ENCODE measurements around the gene COBLL1. TPM values are rescaled to one million over a fixed set of nuclear protein-coding genes. Genes with fewer than 3 reads are reported as not detected.

Gene COBLL1
- total RNA-seq, 1 experiment from 2014 or later: 6.2 TPM

DNA sequence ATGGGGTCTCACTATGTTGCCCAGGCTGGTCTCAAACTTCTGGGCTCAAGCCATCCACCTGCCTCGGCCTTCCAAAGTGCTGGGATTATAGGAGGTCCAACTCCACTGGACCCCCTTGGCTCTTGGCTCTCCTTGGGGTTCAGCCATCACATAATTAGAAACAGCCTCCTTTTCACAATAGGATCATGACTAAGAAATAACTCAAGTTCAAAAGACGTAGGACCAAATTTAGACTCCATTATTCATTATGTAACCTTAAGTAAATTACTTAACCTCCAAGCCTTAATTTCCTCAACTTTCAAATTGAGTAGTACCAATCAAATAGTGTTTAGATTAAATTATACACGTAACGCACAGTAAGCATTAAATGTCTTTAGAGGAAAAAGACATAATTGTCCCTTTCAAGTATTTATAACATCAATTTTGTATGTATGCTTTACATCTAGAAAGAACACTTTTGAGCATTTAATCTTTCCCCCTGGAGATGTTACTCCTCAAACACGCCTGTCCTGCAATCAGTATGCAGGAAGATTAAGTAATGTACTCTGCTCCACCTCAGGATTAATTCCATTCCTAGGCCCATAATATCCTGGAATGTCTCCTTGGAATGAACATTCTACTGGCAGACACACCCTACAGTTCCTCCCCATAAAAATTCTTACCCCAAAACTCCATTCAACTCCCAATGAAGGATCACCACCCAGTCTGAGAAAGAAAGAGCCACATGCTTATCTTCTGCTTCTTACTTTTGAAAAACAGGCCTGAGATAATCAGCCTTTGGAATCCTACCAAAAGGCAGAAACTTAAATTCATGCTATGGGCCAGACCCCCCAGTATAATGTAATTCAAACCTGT lies 49.1 kb downstream of the COBLL1 start:
- DNase-seq (ENCODE audit: extremely low read depth, low read depth): no peak

DNA sequence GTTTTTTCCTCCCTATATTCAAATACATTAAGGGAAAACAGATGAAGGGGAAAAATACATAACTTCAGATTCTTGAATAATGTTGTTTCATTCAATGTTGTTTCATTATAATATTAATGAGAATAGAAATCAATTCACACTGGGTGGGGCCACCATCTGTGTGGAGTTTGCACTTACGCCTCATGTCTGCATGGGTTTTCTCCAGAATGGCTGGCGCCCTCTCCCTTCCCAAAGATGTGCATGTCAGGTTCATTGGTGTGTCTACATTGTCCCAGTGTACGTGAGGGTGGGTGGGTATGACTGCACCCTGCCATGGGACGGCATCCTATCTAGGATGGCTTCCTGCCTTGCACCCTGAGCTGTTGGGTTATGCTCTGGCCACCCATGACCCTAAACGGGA lies 51.7 kb downstream of the COBLL1 start:
- no peak for DNase-seq (ENCODE audit: extremely low read depth, low read depth)

DNA sequence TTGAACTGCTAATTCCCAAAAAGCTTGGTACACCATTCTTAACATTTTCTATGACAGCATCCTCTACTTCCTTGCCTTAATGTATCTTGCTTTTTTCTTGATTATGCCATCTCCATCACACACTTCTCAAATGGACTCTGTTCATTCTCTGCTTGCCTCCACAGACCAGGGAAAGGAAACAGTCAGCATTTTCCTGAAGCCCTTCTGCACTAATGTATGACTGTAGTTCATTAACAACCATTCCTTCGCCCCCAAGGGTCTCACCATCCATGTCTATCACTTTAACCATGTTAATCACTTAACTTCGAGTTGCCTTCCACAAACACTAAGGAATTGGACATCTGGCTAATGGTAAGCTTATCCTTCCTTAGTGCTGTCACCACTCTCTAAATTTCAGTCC lies 54.8 kb downstream of the COBLL1 start:
- no peak for DNase-seq (ENCODE audit: extremely low read depth, low read depth)

DNA sequence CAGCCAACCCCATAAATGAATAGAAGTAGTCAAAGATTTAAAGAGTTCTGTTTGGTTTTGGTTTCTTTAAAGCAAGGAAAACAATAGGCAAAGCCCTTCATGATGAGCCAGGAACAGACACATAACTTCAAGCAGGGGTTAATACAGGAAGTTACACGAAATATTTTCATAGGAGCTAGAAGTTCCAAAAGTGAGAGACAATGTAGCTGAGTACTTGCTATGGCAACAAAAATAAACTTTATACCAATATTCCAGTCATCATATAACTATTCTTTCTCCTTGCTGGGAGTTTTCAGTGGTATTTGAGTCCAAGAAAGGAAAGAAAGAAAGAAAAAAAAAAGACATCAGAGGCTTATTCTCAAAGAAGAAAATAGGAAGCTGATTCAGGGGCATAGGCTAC lies 56.2 kb downstream of the COBLL1 start:
- no peak for DNase-seq (ENCODE audit: extremely low read depth, low read depth)

DNA sequence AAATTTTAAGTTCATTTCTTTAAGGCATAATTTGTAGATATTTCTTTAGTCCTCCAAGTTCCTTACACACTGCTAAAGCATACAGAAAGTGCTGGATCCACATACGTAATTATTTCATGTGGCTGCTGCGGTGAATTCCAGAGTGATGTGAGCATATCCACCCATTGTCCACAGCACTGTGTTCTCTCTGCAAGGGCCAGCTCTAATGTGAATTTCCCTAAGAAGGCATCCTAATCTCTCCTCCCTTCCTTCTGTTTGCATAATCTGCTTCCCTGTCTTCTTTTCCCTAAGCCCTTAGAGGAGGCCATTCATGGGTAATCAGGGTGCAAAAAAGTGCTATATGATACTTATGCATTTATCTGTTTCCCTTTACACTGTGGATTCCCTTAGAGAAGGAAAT lies 57.2 kb downstream of the COBLL1 start:
- DNase-seq (ENCODE audit: extremely low read depth, low read depth): no peak

DNA sequence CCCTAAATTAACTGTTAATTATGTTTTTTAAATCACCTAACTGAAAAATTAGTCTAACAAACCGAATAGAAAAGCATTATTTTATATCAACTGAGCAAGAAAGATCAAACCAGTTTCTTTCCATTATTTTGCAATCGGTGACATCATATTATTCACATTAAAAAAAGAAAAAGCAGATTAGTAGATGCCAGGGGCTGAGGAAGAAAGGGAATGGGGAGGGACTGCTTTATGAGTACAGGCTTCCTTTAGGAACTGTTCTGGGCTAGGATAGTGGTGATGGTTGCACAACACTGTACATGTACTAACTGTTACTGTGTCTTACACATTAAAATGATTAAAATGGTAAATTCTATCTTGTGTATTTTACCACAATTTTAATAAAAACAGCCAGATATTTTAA lies 59.3 kb downstream of the COBLL1 start:
- DNase-seq (ENCODE audit: extremely low read depth, low read depth): no peak

DNA sequence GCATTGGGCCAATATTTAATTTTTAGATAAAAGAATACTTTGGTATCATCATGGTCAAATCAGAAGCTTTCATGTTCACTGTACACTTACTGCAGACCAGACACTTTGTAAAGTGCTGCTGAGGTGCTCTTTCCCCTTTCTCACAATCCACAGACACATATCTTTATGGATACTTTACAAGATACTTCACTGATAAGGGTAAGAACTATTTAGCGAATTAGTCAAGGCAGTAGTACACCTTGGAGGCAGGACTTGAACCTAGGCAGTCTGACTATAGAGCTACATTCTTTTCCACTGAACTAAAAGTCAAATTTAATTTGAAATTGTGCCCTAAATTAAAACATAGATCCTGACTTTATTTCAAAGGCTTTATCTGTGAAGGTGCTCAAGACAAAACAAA lies 60.2 kb downstream of the COBLL1 start:
- DNase-seq (ENCODE audit: extremely low read depth, low read depth): no peak

DNA sequence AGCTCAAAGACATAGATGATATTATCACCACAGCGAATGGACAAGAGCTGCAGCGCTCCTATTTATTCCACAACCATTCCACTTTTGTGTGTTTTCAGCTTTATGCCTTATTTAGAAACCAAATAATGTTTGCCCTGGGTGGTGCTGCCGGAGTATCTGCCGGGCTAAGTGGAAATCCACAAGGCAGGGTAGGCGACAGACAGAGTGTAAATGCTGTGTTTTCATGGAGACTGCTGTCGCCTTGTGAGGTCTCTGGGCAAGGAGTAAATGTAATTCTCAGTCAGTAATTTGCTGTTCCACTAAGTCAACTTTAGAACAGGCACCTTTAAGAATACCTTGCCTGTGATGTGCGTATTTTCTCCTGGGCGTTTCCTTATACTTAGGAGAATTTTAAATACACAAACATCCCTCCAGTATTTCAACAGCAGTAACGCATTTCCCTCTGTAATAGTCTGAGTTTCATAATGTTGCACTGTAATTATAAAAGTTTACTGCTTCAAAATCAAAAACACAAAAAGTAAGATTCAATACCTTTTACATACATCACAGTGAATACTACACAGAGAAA lies 60.9 kb downstream of the COBLL1 start:
- DNase-seq (ENCODE audit: extremely low read depth, low read depth): no peak

DNA sequence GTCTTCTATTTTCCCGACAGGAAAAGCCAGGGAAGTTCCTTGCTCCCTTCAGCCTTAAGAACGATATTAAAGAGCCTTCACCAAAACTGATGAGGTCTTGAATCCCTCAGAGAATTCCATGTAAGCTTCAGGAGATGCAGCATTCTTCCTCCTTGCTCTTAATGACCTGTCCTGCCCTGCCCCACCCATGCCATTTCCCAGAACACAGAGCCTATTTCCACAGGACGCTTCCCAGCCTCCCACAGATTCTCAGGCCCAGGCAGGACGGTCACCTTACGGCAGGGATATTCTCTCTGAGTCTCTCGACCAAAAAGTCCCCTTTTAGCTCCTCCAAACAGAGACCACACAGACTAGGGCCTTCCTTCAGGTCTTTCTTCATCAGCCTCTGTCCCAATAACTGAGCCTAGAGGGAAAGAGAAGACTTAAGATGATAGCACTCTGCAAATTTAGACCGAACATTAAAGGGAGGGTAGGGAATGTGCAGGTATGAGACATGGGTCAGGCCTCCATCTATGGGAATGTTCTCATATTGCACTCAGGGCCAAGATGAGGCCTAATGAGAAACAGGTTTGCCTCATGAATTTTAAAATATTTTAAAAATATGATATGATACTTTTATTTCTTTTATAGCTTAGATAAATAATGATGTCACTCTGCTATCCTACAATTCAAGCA lies 62.1 kb downstream of the COBLL1 start:
- no peak for DNase-seq (ENCODE audit: extremely low read depth, low read depth)

DNA sequence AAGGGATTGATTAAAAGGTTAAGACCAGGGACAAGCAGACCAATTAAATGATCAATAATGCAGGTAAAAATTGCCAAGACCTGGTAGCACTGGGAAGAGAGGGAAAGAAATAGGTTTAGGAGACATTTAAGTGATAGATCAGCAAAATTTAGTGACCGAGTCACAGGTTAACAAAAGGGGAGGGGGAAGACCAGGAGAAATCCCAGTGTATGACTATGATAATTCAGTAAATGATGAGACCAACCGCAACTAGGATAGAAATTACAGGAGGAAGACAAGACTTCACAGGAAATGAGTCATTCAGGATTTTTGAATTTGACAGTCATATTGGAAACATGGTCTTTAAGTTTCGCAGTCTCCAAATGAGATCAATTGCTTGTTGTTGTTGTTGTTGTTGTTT lies 62.9 kb downstream of the COBLL1 start:
- no peak for DNase-seq (ENCODE audit: extremely low read depth, low read depth)

DNA sequence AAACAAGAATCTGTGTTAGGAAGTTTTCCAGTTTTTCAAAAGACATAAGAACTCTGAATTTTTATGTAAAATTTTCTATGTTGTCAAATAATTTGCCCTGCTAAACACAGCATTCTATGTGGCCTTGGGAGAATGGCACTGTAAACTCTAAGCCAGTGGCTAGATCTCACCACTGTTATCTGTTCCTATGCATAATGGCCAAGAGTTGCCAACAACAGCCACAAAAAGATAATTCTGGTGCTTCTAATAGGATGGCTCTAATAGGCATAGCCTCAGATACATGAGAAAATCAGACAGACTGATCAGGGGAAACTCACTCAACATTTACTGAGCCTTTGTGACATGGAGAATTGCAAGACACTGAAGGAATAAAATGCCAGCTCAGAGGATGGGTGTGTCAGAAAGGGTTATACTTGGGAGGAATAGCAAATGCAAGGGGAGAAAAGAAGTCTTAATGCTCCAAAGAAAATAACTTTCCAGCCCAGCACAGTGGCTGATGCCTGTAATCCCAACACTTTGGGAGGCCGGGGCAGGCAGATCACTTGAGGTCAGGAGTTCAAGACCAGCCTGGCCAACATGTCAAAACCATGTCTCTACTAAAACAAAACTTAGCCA lies 63.7 kb downstream of the COBLL1 start:
- no peak for DNase-seq (ENCODE audit: extremely low read depth, low read depth)

DNA sequence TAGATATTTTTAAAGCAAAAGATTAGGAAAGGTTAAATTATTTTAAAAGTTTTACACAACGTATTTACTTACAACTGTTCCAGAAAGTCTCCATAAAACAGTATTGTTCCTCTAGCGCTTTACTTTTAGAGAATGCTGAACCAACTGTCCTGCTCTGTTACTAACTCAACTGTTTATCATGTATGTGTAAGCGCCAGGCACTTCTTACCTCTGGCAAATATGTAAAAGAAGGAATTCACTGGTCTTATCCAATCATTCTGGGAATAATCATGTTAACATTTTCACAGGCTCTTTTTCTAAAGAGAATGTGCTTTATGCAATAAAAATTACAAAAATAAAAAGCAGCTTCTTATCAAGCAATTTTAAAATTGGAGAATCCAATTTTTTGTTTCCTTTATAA lies 68.0 kb downstream of the COBLL1 start:
- DNase-seq (ENCODE audit: extremely low read depth, low read depth): no peak

DNA sequence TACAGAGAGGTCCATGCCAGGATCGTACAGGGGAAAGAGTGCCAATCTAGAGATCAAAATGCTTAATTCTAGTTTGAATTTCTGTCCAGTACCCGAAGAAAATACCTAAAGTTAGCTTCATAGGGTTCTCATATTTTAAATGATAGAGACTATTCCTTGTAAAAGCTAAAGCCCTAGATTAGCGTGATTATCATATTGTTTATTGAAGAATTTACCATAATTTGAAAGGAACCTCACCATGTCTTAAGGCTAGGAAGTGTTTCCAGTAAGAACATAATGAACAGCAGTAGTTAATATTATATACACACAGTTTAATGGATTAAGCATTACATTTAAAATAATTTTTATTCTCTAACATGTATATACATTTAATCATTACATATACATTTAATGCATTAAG lies 68.5 kb downstream of the COBLL1 start:
- DNase-seq (ENCODE audit: extremely low read depth, low read depth): no peak

DNA sequence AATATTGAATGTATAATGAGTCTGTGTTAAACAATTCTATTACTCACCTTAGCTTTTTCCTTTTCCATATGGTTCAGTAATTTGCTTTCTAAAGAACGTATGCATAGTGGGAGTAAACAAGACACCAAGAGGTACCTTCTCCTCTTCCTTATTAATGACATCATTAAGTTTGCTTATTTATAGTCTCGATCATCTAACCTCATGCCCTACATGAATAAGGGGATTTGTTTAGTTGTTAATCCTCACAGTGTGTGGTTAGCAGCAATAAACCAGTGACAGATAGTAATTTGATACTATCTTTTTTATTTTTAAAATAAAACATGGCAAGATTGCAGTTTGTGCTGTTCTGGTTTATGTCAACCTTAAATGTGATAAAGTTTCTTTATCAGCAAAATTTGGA lies 69.7 kb downstream of the COBLL1 start:
- DNase-seq (ENCODE audit: extremely low read depth, low read depth): no peak

DNA sequence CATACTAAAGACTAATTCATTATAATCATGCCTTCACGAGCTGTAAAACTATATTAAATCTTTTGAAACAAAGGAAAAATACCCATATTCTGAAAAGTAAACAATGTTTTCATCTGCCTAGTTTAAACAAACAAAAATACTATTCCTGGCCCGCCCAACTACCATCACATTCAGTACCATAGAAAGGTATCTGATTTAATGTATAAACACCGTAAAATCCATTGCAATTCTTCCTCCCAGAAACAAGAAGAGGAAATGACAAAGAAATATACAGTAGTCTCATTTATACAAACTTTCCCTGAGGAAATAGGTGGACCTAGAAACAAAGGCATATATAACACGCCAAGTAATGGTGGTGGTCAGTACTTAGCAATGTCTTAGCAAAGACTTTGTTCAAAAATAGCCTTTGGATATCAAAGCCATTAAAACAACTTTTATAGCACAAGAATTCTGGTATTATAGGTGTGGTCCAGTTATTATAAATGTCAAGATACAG lies 71.2 kb downstream of the COBLL1 start:
- no peak for DNase-seq (ENCODE audit: extremely low read depth, low read depth)

DNA sequence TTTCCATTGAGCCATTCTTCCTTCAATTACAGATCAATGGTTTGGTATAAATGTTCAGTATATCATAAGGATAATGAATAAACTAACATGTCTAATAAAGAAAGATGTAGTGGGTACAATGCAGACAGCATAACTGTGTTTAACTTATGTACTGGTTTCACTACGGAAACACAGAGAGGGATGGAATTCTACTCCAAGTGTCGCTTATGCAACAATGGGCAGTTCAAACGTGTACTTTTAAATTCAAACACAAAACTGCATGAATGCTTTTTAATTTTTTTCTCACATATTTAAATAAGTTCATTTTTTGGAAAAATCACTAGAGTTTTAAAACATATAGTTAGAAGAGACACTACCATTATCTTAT lies 74.7 kb downstream of the COBLL1 start:
- no peak for DNase-seq (ENCODE audit: extremely low read depth, low read depth)

DNA sequence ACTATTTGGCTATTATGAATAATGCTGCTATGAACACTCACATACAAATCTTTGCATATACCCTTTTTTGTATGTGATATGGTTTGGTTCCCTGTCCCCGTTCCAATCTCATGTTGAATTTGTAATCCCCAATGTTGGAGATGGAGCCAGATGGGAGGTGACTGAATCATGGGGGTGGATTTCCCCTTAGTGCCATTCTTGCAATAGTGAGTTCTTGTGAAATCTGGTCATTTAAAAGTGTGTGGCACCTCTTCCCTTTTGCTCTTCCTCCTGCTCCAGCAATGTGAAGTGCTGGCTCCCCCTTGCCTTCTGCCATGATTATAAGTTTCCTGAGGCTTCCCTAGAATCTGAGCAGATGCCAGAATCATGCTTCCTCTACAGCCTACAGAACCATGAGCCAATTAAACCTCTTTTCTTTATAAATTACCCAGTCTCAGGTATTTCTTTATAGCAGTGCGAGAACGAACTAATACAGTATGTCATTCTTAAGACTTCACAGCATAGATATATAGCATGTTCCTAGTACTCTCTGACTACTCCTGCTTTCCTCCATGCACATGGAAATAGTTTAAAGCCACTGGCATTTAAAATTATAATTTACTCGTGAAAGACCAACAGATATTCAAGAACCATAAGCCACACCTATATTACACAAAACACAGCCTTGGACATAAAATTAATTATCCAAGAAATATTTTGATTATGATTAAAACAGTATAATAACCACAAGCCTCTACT lies 75.2 kb downstream of the COBLL1 start:
- no peak for DNase-seq (ENCODE audit: extremely low read depth, low read depth)

DNA sequence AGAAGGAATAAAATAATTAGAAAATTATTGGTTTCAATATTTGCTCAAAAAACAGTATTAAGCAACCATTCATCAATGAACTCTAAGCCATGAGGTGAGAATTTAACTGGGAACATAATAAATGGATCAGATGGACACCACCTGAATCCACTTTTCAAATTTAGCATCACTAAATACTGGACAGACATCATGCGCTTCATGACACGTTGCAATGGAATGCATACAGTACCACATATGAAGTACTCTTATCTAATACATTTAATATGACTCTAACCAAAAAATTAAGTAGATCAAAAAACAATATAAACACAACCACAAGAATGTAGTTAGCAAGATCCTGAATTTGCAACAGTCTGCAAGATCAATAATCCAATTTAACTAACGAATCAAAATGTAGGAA lies 76.6 kb downstream of the COBLL1 start:
- no peak for DNase-seq (ENCODE audit: extremely low read depth, low read depth)

DNA sequence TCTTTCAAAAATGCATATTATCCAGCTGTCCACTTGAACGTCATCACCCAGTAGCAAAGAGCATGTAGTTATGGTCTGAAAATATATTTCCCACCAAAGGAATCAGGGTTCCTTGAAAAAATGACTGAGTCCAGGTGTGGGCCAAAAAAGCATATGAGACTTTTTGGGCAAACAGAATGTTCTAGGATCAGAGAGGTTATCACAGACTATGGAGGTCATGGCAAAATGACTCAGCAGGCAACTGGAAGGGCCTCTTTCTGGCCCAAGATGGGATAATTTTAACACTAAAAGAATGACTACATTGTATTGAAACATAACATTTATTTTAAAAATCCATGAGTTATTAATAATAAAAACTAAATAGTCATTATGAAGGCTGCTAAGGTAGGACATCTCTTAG lies 77.1 kb downstream of the COBLL1 start:
- no peak for DNase-seq (ENCODE audit: extremely low read depth, low read depth)

DNA sequence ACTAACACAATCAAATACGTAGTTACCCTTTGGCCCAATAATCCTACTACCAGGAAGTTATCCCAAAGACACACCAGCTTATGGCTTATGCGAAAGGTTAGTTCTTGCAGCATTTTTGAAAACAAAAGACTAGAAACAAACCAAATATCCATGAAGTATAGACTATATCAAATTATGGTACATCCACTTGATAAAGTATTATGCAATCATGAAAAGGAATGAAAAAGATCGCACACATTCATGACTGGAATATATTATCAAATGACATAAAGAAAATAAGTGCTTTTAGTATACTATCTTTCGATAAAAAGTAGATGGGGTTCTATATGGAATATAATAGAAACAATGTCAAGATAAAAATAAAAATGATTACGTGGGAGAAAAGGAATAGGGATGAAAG lies 78.2 kb downstream of the COBLL1 start:
- no peak for DNase-seq (ENCODE audit: extremely low read depth, low read depth)
